HG02588 (cell line): ENCODE results near the gene OSM.

Experiments
- ATAC-seq: cut with Tn5 transposase; IDR thresholded peaks from one replicate; pipeline ENCODE4 v1.9.1; 2021; ENCODE audit warnings: mild to moderate bottlenecking, moderate library complexity; ENCODE audit not compliant: unreplicated experiment

Gene OSM

DNA sequence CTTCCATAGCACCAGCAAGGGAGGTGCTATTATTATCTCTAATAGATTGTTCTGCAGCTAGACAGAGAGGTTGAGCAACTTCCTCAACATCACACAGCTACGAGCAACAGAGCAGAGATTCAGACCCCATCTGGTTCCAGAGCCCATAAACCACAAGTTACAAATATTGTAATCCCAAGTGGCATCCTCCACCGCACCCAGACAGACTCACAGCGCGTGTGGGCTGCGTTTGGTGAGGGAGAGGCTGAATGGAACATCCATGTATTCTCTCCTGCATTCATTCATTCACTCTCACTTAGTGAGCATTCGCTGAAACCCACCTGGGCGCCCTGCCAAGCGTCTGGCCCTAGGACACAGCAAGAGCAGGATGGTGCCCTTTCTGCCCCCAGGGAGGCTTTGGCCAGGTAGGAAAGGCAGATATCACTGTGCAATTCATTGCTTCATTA is 53.6 kb downstream of the OSM start:
- no peak for ATAC-seq
